HG03196 (cell line): ENCODE data around the gene CHST8.

ENCODE experiments used
- ATAC-seq: cut with Tn5 transposase; IDR thresholded peaks from one replicate; pipeline ENCODE4 v1.9.1; 2021; ENCODE audit not compliant: unreplicated experiment

CHST8 gene

GRCh38 chr19:33734913-33735312, 113.2 kb downstream of the CHST8 start:
- no peak for ATAC-seq

GRCh38 chr19:33736158-33736557, 114.4 kb downstream of the CHST8 start:
- no peak for ATAC-seq

GRCh38 chr19:33736787-33737186, 115.0 kb downstream of the CHST8 start:
- no peak for ATAC-seq

- no peak for ATAC-seq
These were observed 116.1 kb downstream of the CHST8 start for GRCh38 chr19:33737681-33738371.

GRCh38 chr19:33740811-33741396, 119.2 kb downstream of the CHST8 start:
- no peak for ATAC-seq

GRCh38 chr19:33745297-33745696, 123.5 kb downstream of the CHST8 start:
- no peak for ATAC-seq

- no peak for ATAC-seq
These were observed 124.4 kb downstream of the CHST8 start for GRCh38 chr19:33746159-33746558.

GRCh38 chr19:33747273-33747672, 125.5 kb downstream of the CHST8 start:
- no peak for ATAC-seq

- ATAC-seq, result no peak
These were observed 126.5 kb downstream of the CHST8 start for GRCh38 chr19:33748231-33748630.

GRCh38 chr19:33749016-33749415, 127.3 kb downstream of the CHST8 start:
- ATAC-seq, result no peak

GRCh38 chr19:33749619-33750175, 127.9 kb downstream of the CHST8 start:
- ATAC-seq, result no peak

- ATAC-seq, result no peak
These were observed 129.1 kb downstream of the CHST8 start for GRCh38 chr19:33750587-33751435.

GRCh38 chr19:33751436-33751770, 129.7 kb downstream of the CHST8 start:
- no peak for ATAC-seq

- ATAC-seq, result no peak
These were observed 130.5 kb downstream of the CHST8 start for GRCh38 chr19:33752018-33752800.

GRCh38 chr19:33752945-33753344, 131.2 kb downstream of the CHST8 start:
- no peak for ATAC-seq

GRCh38 chr19:33754361-33754760, 132.6 kb downstream of the CHST8 start:
- no peak for ATAC-seq

GRCh38 chr19:33755099-33756035, 133.6 kb downstream of the CHST8 start:
- no peak for ATAC-seq

GRCh38 chr19:33756177-33756576, 134.4 kb downstream of the CHST8 start:
- ATAC-seq, result no peak

GRCh38 chr19:33758541-33759013, 136.8 kb downstream of the CHST8 start:
- no peak for ATAC-seq

GRCh38 chr19:33759356-33759755, 137.6 kb downstream of the CHST8 start:
- no peak for ATAC-seq
